Liver (tissue), 9 donors: ENCODE results near the gene MARCHF3. TPM values are rescaled to one million over a fixed set of nuclear protein-coding genes. Genes with fewer than 3 reads are reported as not detected.

Source experiments
- DNase-seq: peaks from one replicate; pipeline ENCODE4 v3.0.0-alpha.2; 2017; ENCODE audit warnings: low spot score
- H3K27ac ChIP-seq, 2 donors: one replicate each; pipeline ENCODE4 v1.7.0; 2013; ENCODE audit warnings: inconsistent platforms in 2 of 2, low read length in 2 of 2, control low read depth in 1 of 2, low read depth in 1 of 2, mild to moderate bottlenecking in 1 of 2
- H3K27me3 ChIP-seq, 4 donors: one replicate each; pipeline versions ENCODE4 v1.6.1 to v1.7.0; 2013; ENCODE audit warnings: low read length in 3 of 4, inconsistent platforms in 1 of 4, mild to moderate bottlenecking in 1 of 4, moderate library complexity in 1 of 4; ENCODE audit not compliant: control insufficient read depth in 4 of 4, insufficient read depth in 4 of 4
- H3K36me3 ChIP-seq, 4 donors: one replicate each; pipeline versions ENCODE4 v1.6.1 to v1.7.0; 2013; ENCODE audit warnings: low read length in 3 of 4, mild to moderate bottlenecking in 3 of 4, low read depth in 1 of 4, moderate library complexity in 1 of 4; ENCODE audit not compliant: control insufficient read depth in 4 of 4, insufficient read depth in 3 of 4
- H3K4me1 ChIP-seq, 4 donors: one replicate each; pipeline versions ENCODE4 v1.6.1 to v1.7.0; 2013; ENCODE audit warnings: low read length in 3 of 4, mild to moderate bottlenecking in 3 of 4, moderate library complexity in 1 of 4; ENCODE audit not compliant: control insufficient read depth in 4 of 4, insufficient read depth in 4 of 4
- H3K4me3 ChIP-seq, 3 donors: one replicate each; pipeline versions ENCODE4 v1.6.1 to v1.7.0; 2013; ENCODE audit warnings: low read length in 3 of 3, control low read depth in 1 of 3, low read depth in 1 of 3, mild to moderate bottlenecking in 1 of 3
- H3K9ac ChIP-seq, 2 donors: one replicate each; pipeline ENCODE4 v1.7.0; 2013; ENCODE audit warnings: low read length in 2 of 2, mild to moderate bottlenecking in 2 of 2, moderate library complexity in 2 of 2, control low read depth in 1 of 2, low read depth in 1 of 2
- H3K9me3 ChIP-seq, 4 donors: one replicate each; pipeline versions ENCODE4 v1.6.1 to v1.7.0; 2013; ENCODE audit warnings: low read length in 3 of 4; ENCODE audit not compliant: control insufficient read depth in 4 of 4
- ATF3 ChIP-seq: IDR thresholded peaks from 2 replicates; pipeline ENCODE4 v1.6.1; 2016; ENCODE audit warnings: antibody characterized with exemption
- CTCF ChIP-seq: fragments of 150-350 bp; IDR thresholded peaks from 2 replicates; pipeline ENCODE4 v1.5.1; 2017; ENCODE audit warnings: improper control_type of control experiment, low read depth, low read length; ENCODE audit not compliant: missing input control
- FOXA1 ChIP-seq: IDR thresholded peaks from 2 replicates; pipeline ENCODE4 v1.6.1; 2016; ENCODE audit warnings: antibody characterized with exemption
- FOXA2 ChIP-seq: IDR thresholded peaks from 2 replicates; pipeline ENCODE4 v1.6.1; 2016; ENCODE audit warnings: antibody characterized with exemption
- GABPA ChIP-seq, 2 donors: IDR thresholded peaks in 1 of 2; conservative IDR thresholded peaks in 1 of 2; 2 replicates each; pipeline ENCODE4 v1.6.1; 2016; ENCODE audit warnings: antibody characterized with exemption in 2 of 2, mild to moderate bottlenecking in 1 of 2, moderate library complexity in 1 of 2
- HNF4A ChIP-seq, 2 donors: conservative IDR thresholded peaks; 2 replicates each; pipeline ENCODE4 v1.6.1; 2016; ENCODE audit warnings: antibody characterized with exemption in 2 of 2, mild to moderate bottlenecking in 2 of 2
- HNF4G ChIP-seq: IDR thresholded peaks from 2 replicates; pipeline ENCODE4 v1.6.1; 2016; ENCODE audit warnings: antibody characterized with exemption
- JUND ChIP-seq, 2 donors: IDR thresholded peaks; 2 replicates each; pipeline ENCODE4 v1.6.1; 2016; ENCODE audit warnings: antibody characterized with exemption in 2 of 2
- MAX ChIP-seq: IDR thresholded peaks from 2 replicates; pipeline ENCODE4 v1.6.1; 2016; ENCODE audit warnings: antibody characterized with exemption
- NR2F2 ChIP-seq: IDR thresholded peaks from 2 replicates; pipeline ENCODE4 v1.6.1; 2016; ENCODE audit warnings: antibody characterized with exemption
- RAD21 ChIP-seq, 2 donors: IDR thresholded peaks; 2 replicates each; pipeline ENCODE4 v1.6.1; 2016; ENCODE audit warnings: antibody characterized with exemption in 2 of 2, mild to moderate bottlenecking in 2 of 2
- REST ChIP-seq: IDR thresholded peaks from 2 replicates; pipeline ENCODE4 v1.6.1; 2016; ENCODE audit warnings: antibody characterized with exemption, mild to moderate bottlenecking
- RXRA ChIP-seq, 2 donors: IDR thresholded peaks; 2 replicates each; pipeline ENCODE4 v1.6.1; 2017 to 2018; ENCODE audit warnings: antibody characterized with exemption in 2 of 2, mild to moderate bottlenecking in 1 of 2
- TAF1 ChIP-seq: conservative IDR thresholded peaks from 2 replicates; pipeline ENCODE4 v1.6.1; 2016; ENCODE audit warnings: antibody characterized with exemption, mild to moderate bottlenecking
- ZBTB33 ChIP-seq: IDR thresholded peaks from 2 replicates; pipeline ENCODE4 v1.6.1; 2016; ENCODE audit warnings: antibody characterized with exemption
- WGBS: extraction: QIAGEN DNeasy Blood & Tissue Kit; methylation state at CpG from one replicate; pipeline ENCODE4 v1.1.7; 2013; 5-methylcytosine and 5-hydroxymethylcytosine counted together
- polyA plus RNA-seq, 2 donors: library from polyadenylated mRNA; stranded (reverse) in 1 of 2; unstranded in 1 of 2; fragments of 200-250 nt in 1 of 2; fragments of >200 nt in 1 of 2; fragmentation: Nextera tagmentation in 1 of 2; extraction: Ambion mirVana in 1 of 2; gene quantifications; one replicate each; pipeline versions ENCODE4 v1.2.1 to v1.2.3, GENCODE V29; 2013 to 2015
- total RNA-seq, 2 donors: library from RNA; depleted of rRNA; stranded (reverse); fragments of >200 nt; gene quantifications; one replicate each; pipeline ENCODE4 v1.2.3, GENCODE V29; 2014
- donor health status: healthy.
- donor health status: healthy.
- donor health status: healthy.
- donor health status: healthy.
- donor health status: healthy.

MARCHF3 gene
- total and polyA plus RNA-seq, 4 donors = 0.93 to 51.0 (median 1.4) TPM

GRCh38 chr5:127061956-127062355 lies 31.6 kb upstream of the MARCHF3 start:
- Histone ChIP-seq H3K27ac (no peak overlapping the region), H3K4me3 (no peak overlapping the region), H3K36me3 (peaks cover 0 to 3% (median 0%) of the 10 kb centered on the region in 4 donors), H3K4me1 (no peaks in the 10 kb centered on the region), H3K9ac (no peak overlapping the region), H3K9me3 (no peaks in the 10 kb centered on the region), H3K27me3 (no peaks in the 10 kb centered on the region)
- no peak for TF ChIP-seq REST
- no peak for TF ChIP-seq MAX
- no peak for TF ChIP-seq GABPA (IDR thresholded peaks at IDR 0.05 in 1 of 2, conservative IDR thresholded peaks at IDR 0.05 in 1 of 2)
- no peak for TF ChIP-seq FOXA1
- TF ChIP-seq ZBTB33 = no peak
- no peak for TF ChIP-seq NR2F2
- TF ChIP-seq HNF4A (conservative IDR thresholded peaks at IDR 0.05) = no peak
- TF ChIP-seq JUND (IDR thresholded peaks at IDR 0.05) = no peak
- no peak for TF ChIP-seq RAD21 (IDR thresholded peaks at IDR 0.05)
- no peak for TF ChIP-seq TAF1
- DNase-seq = no peak
- 79% methylated on average over 1 of the region's 1 CpG for WGBS

- peaks cover 0 to 3% (median 0%) of the 10 kb centered on the region in 4 donors for H3K36me3 ChIP-seq
- DNase-seq = no peak
- no peaks in the 10 kb centered on the region for H3K4me1 ChIP-seq
- H3K9ac ChIP-seq = no peak overlapping the region
- H3K27ac ChIP-seq = no peak overlapping the region
- H3K4me3 ChIP-seq = no peak overlapping the region
- WGBS = 89% methylated on average over 1 of the region's 1 CpG
- TF ChIP-seq HNF4A (conservative IDR thresholded peaks at IDR 0.05) (no peak), FOXA1 (no peak), ATF3 (no peak)
- H3K27me3 ChIP-seq = no peaks in the 10 kb centered on the region
- no peaks in the 10 kb centered on the region for H3K9me3 ChIP-seq
These were observed 31.2 kb upstream of the MARCHF3 start for GRCh38 chr5:127061537-127061936.

- 79% methylated on average over 1 of the region's 1 CpG for WGBS
- no peaks in the 10 kb centered on the region for H3K4me1 ChIP-seq
- no peak for DNase-seq
- no peak overlapping the region for H3K4me3 ChIP-seq
- H3K9ac ChIP-seq = no peak overlapping the region
- H3K27ac ChIP-seq = no peak overlapping the region
- H3K27me3 ChIP-seq = no peaks in the 10 kb centered on the region
- H3K36me3 ChIP-seq = peaks cover 0 to 3% (median 0%) of the 10 kb centered on the region in 4 donors
- H3K9me3 ChIP-seq = no peaks in the 10 kb centered on the region
- TF ChIP-seq JUND (IDR thresholded peaks at IDR 0.05) = no peak
- TF ChIP-seq CTCF = no peak
- TF ChIP-seq HNF4G = no peak
- TF ChIP-seq RXRA (IDR thresholded peaks at IDR 0.05) = no peak
- no peak for TF ChIP-seq FOXA2
- no peak for TF ChIP-seq ATF3
- TF ChIP-seq REST = no peak
- no peak for TF ChIP-seq MAX
- TF ChIP-seq NR2F2 = no peak
These were observed 30.2 kb upstream of the MARCHF3 start for GRCh38 chr5:127060470-127060985.
